IMR-90 (cell line): ENCODE measurements around the gene PLCH1.

Experiments used
- CTCF ChIP-seq: conservative IDR thresholded peaks from 2 replicates; pipeline ENCODE4 v1.5.1; 2012; ENCODE audit warnings: mild to moderate bottlenecking, low read depth, low read length, improper control_type of control experiment
- FOS ChIP-seq: fragments of 150-350 bp; IDR thresholded peaks from 2 replicates; pipeline ENCODE4 v1.6.1; 2016; ENCODE audit warnings: low read depth, low read length
- USF2 ChIP-seq: fragments of 150-350 bp; IDR thresholded peaks from 2 replicates; pipeline ENCODE4 v1.6.1; 2017; ENCODE audit warnings: mild to moderate bottlenecking, antibody characterized with exemption, low read length, low read depth

- TF ChIP-seq CTCF (no peak), USF2 (no peak), FOS (no peak)
Measured at GRCh38 chr3:155667988-155668387, 76.9 kb downstream of the PLCH1 start.
